ENCODE data around the gene LCORL.

LCORL gene

DNA sequence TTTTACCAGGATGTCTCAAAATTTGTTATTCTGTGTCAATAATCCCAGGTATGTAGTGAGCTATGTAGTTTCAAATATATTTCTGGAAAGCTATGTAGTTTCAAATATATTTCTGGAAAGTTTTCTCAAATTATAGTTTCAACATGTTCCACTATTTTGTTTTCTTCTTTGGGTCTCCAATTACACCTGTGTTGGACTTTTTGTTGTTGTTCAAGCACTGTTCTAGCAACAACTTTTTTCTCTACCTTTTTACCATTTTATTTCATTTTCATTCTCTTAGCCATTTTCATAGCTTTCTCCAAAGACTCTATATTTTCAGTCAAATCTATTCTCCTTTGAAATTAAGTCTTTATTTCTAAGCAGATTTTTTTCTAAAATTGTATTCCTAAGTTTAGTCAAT, 88.4 kb downstream of the LCORL start:
- TF ChIP-seq CTCF (conservative IDR thresholded peaks at IDR 0.05; ENCODE audit: low read length), result no peak
- TF ChIP-seq EZH2phosphoT487 (IDR thresholded peaks at IDR 0.05; ENCODE audit: borderline replicate concordance), result no peak

DNA sequence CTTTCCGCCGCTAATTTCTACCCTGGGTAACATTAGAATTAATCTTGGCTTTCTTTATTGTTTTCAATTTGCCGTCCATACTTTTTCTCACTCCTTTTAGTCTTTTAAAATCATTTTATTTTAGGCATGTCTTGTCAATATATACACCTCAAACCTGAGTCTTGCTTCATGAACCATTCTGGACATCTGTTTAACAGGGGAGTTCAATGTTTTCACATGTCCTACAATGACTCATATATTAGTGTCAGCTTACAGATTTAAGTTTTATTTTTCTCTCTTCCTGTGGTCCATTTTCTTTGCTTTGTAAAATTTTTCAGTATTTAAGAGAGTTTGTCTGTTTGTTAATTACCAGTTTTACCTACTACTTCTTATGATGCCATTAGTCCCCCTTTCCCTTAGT, 89.5 kb downstream of the LCORL start:
- Histone ChIP-seq H3K9ac (ENCODE audit: low read depth, low read length, poor library complexity, severe bottlenecking) (no peak overlapping the region), H3K4me2 (ENCODE audit: low read depth, low read length, poor library complexity, severe bottlenecking) (no peak overlapping the region), H4K20me1 (ENCODE audit: insufficient read depth, low read length, poor library complexity, severe bottlenecking) (no peaks in the 10 kb centered on the region), H3K9me3 (ENCODE audit: insufficient read depth, low read depth, low read length) (peaks cover 9% of the 10 kb centered on the region; the same call in 1 of the 2 replicates), H3K9me2 (replicated peaks; ENCODE audit: low read depth, low read length) (no peaks in the 10 kb centered on the region), H3K27me3 (ENCODE audit: insufficient read depth, low read length, poor library complexity, severe bottlenecking) (no peaks in the 10 kb centered on the region), H3F3A (ENCODE audit: low read depth) (no peaks in the 10 kb centered on the region), H3K4me3 (ENCODE audit: low read length, poor library complexity, severe bottlenecking) (no peak overlapping the region), H3K79me2 (ENCODE audit: insufficient read depth, low read length) (peaks cover 13% of the 10 kb centered on the region), H3K36me3 (ENCODE audit: insufficient read depth, low read length) (peaks cover 8% of the 10 kb centered on the region; the same call in 1 of the 2 replicates), H2AFZ (ENCODE audit: low read length) (no peak overlapping the region), H3K4me1 (ENCODE audit: insufficient read depth, low read length, poor library complexity, severe bottlenecking) (no peaks in the 10 kb centered on the region)
- no peak for TF ChIP-seq EZH2phosphoT487 (IDR thresholded peaks at IDR 0.05; ENCODE audit: borderline replicate concordance)
- TF ChIP-seq CTCF (conservative IDR thresholded peaks at IDR 0.05; ENCODE audit: low read length), result no peak

More for the DNA sequence above, 88.4 kb downstream of the LCORL start:
- Histone ChIP-seq H3K27me3 (ENCODE audit: insufficient read depth, low read length, poor library complexity, severe bottlenecking) (no peaks in the 10 kb centered on the region), H3K4me1 (ENCODE audit: insufficient read depth, low read length, poor library complexity, severe bottlenecking) (no peaks in the 10 kb centered on the region), H3K4me3 (ENCODE audit: low read length, poor library complexity, severe bottlenecking) (no peak overlapping the region), H3K9me3 (ENCODE audit: insufficient read depth, low read depth, low read length) (peaks cover 9% of the 10 kb centered on the region; the same call in 1 of the 2 replicates), H3K36me3 (ENCODE audit: insufficient read depth, low read length) (peaks cover 7% of the 10 kb centered on the region; the same call in 1 of the 2 replicates), H3K9me2 (replicated peaks; ENCODE audit: low read depth, low read length) (no peaks in the 10 kb centered on the region), H3K4me2 (ENCODE audit: low read depth, low read length, poor library complexity, severe bottlenecking) (no peak overlapping the region), H3K79me2 (ENCODE audit: insufficient read depth, low read length) (peaks cover 12% of the 10 kb centered on the region), H3F3A (ENCODE audit: low read depth) (no peaks in the 10 kb centered on the region), H4K20me1 (ENCODE audit: insufficient read depth, low read length, poor library complexity, severe bottlenecking) (no peaks in the 10 kb centered on the region), H2AFZ (ENCODE audit: low read length) (no peak overlapping the region), H3K9ac (ENCODE audit: low read depth, low read length, poor library complexity, severe bottlenecking) (no peak overlapping the region)

- H3K27me3 ChIP-seq (ENCODE audit: insufficient read depth, low read length, poor library complexity, severe bottlenecking), result no peaks in the 10 kb centered on the region
- peaks cover 9% of the 10 kb centered on the region; the same call in 1 of the 2 replicates for H3K9me3 ChIP-seq (ENCODE audit: insufficient read depth, low read depth, low read length)
- TF ChIP-seq CTCF (conservative IDR thresholded peaks at IDR 0.05; ENCODE audit: low read length) (no peak), EZH2phosphoT487 (IDR thresholded peaks at IDR 0.05; ENCODE audit: borderline replicate concordance) (no peak)
- H3K79me2 ChIP-seq (ENCODE audit: insufficient read depth, low read length), result peaks cover 10% of the 10 kb centered on the region
- no peak overlapping the region for H2AFZ ChIP-seq (ENCODE audit: low read length)
- H4K20me1 ChIP-seq (ENCODE audit: insufficient read depth, low read length, poor library complexity, severe bottlenecking), result no peaks in the 10 kb centered on the region
- H3F3A ChIP-seq (ENCODE audit: low read depth), result no peaks in the 10 kb centered on the region
- no peak overlapping the region for H3K4me2 ChIP-seq (ENCODE audit: low read depth, low read length, poor library complexity, severe bottlenecking)
- peaks cover 10% of the 10 kb centered on the region; the same call in 1 of the 2 replicates for H3K36me3 ChIP-seq (ENCODE audit: insufficient read depth, low read length)
- no peak overlapping the region for H3K9ac ChIP-seq (ENCODE audit: low read depth, low read length, poor library complexity, severe bottlenecking)
- no peaks in the 10 kb centered on the region for H3K4me1 ChIP-seq (ENCODE audit: insufficient read depth, low read length, poor library complexity, severe bottlenecking)
- H3K9me2 ChIP-seq (replicated peaks; ENCODE audit: low read depth, low read length), result no peaks in the 10 kb centered on the region
- no peak overlapping the region for H3K4me3 ChIP-seq (ENCODE audit: low read length, poor library complexity, severe bottlenecking)
Observed at GRCh38 chr4:17930256-17930655, 91.3 kb downstream of the LCORL start.
